ENCODE measurements around the gene C19orf53.

GRCh38 chr19:13821292-13821691 is 47.0 kb downstream of the C19orf53 start:
- no peak for TF ChIP-seq FOXP2 (optimal IDR thresholded peaks at IDR 0.05; ENCODE audit: control extremely low read depth, extremely low read length, insufficient read depth)
- no peak for TF ChIP-seq EZH2 (IDR thresholded peaks at IDR 0.05)

Data from SK-N-MC (cell line).